HFF-Myc (cell line): ENCODE measurements around the gene TAF11L14.
"Not testable (repeated sequence)": the region's sequence is repeated elsewhere in the genome, so short reads cannot be mapped to it uniquely, and the experiment has no call there.

Experiments used
- DNase-seq: peaks from one replicate; pipeline ENCODE4 v3.0.0-alpha.2; 2011; ENCODE audit warnings: low read depth; ENCODE audit errors: extremely low read depth
- H3K4me3 ChIP-seq: replicated peaks from 2 replicates; pipeline ENCODE4 v1.5.1; 2011; ENCODE audit warnings: low read depth, mild to moderate bottlenecking, control low read depth, low read length
- TF ChIP-seq, protein P1 (sequence below): IDR thresholded peaks from 2 replicates; pipeline ENCODE4 v1.5.1; 2012; ENCODE audit warnings: mild to moderate bottlenecking, low read depth, low read length, control low read depth; ENCODE audit errors: missing control alignments

Gene TAF11L14

DNA sequence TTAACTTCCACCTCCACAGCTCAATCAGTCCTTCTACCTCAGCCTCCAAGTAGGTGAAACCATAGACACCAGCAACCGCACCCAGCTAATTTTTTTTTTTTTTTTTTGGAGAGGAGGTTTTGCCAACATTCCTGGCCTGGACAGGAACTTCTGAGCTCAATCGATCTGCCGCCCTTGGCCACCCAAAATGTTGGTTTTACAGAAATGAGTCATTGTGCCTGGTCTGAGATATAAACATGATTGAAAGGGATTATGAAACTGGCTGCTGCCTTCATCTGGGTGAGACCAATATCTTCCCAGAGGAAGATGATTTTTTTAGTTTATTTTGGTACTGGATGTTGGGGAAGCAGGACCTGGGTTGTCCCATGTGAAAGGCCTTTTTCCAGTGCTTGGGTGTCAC lies 14.9 kb upstream of the TAF11L14 start:
- TF ChIP-seq, protein P1, sequence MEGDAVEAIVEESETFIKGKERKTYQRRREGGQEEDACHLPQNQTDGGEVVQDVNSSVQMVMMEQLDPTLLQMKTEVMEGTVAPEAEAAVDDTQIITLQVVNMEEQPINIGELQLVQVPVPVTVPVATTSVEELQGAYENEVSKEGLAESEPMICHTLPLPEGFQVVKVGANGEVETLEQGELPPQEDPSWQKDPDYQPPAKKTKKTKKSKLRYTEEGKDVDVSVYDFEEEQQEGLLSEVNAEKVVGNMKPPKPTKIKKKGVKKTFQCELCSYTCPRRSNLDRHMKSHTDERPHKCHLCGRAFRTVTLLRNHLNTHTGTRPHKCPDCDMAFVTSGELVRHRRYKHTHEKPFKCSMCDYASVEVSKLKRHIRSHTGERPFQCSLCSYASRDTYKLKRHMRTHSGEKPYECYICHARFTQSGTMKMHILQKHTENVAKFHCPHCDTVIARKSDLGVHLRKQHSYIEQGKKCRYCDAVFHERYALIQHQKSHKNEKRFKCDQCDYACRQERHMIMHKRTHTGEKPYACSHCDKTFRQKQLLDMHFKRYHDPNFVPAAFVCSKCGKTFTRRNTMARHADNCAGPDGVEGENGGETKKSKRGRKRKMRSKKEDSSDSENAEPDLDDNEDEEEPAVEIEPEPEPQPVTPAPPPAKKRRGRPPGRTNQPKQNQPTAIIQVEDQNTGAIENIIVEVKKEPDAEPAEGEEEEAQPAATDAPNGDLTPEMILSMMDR: no peak
- no peak overlapping the region for H3K4me3 ChIP-seq
- no peak for DNase-seq

DNA sequence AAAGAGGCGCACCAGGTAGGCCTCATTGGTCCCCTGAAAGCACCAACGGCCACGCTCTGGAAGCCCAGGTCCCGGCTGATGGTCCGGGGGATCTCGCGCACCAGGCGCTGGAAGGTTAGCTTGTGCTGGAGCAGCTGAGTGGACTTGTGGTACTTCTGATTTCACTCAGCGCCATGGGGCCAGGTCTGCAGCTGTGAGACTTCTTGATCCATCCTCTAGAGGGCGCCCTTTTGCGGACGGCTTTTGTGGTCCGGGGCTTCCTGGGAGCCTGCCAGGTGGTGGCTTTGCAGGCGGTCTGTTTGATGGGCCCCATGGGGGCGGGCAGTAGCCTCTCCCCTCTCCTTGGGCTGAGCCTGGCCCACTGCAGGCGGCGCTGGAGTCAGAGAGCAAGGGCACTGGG lies 13.6 kb upstream of the TAF11L14 start:
- no peak for DNase-seq
- H3K4me3 ChIP-seq: no peak overlapping the region
- TF ChIP-seq, protein P1: no peak

DNA sequence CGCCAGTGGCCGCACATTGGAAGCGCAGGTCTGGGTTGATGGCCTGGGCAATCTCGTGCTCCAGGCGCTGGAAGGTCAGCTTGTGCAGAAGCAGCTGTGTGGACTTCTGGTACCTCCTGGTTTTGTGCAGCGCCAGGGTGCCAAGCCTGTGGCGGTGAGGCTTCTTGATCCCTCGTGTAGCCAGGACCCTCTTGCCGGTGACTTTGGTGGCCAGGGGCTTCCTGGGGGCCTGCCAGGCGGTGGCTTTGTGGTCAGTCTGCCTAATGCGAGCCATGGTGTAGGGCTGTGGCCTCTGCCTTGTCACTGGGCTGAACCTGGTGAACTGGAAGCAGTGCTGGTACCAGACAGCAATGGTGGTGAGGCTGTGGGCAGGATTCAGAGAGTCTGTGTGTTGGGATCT lies 8.6 kb upstream of the TAF11L14 start:
- TF ChIP-seq, protein P1: no peak
- no peak overlapping the region for H3K4me3 ChIP-seq
- DNase-seq: no peak

DNA sequence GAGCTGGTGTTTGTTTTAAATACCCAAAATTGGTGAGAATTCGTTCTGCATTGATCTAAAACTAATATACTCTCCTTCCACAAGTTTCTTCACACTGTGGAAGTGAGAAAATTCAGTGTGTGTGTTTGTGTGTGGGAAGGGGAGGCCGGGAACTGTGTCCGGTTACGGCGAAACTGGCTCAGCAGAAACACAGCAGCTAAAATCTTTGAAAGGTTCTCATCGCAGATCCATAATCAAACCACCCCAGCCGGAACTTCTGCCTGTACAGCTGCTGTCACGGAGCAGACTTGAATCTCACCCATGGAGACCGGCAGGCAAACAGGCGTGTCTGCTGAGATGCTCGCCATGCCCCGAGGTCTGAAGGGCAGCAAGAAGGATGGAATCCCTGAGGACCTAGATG lies 2.5 kb upstream of the TAF11L14 start, which contains the start of gene TAF11L13:
TSS of gene TAF11L13 (plus strand) at position 301 of the 400 bp plus-strand sequence.
- DNase-seq, H3K4me3 ChIP-seq: not testable (repeated sequence)

DNA sequence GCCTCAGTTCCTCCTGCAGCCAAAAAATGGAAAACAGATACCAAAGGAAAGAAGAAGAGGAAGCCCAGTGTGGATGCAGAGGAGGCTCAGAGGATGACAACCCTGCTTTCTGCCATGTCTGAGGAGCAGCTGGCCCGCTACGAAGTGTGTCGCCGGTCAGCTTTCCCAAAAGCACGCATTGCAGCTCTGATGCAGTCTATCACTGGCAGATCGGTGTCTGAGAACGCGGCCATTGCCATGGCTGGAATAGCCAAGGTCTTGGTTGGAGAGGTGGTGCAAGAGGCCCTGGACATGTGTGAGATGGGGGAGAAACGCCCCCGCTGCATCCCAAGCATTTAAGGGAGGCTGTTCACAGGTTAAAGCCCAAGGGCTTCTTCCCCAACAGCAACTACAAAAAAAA lies 15.0 kb downstream of the TAF11L14 start:
- not testable (repeated sequence) for DNase-seq, H3K4me3 ChIP-seq

DNA sequence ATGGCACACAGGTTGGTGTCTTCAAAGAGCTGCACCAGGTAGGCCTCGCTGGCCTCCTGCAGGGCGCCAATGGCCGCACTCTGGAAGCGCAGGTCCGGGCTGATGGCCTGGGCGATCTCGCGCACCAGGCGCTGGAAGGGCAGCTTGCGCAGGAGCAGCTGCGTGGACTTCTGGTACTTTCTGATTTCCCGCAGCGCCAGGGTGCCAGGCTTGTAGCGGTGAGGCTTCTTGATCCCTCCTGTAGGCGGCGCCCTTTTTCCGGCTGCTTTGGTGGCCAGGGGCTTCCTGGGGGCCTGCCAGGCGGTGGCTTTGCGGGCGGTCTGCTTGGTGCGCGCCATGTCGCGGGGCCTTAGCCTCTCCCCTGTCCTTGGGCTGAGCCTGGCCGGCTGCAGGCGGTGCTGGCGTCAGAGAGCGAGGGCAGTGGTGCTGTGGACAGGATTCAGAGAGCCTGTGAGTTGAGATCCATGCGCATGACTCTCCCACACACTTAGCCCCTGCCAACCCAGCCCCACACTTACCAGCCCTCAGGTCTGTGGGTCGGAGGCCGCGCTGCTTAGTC lies 21.0 kb downstream of the TAF11L14 start:
- not testable (repeated sequence) for DNase-seq, H3K4me3 ChIP-seq

DNA sequence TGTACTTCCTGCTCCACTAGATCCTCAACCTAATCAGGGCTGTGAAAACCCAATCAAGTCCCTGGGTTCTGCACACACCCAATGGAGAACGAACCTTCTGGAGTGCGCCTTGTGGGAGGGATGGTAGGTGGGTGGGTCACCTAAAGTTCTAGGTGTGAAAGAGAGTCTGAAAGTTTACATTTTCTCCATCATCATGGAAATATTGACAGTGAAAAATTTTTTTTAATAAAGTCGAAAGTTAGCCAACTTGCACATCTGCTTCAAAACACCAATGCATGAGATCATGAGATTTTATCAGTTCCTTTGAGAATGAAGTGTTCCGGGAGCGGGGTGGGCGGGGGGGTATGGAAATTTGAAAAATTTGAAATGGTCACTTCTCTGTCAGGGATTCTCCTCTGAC lies 21.7 kb downstream of the TAF11L14 start:
- TF ChIP-seq, protein P1: no peak
- no peak for DNase-seq
- H3K4me3 ChIP-seq: no peak overlapping the region

DNA sequence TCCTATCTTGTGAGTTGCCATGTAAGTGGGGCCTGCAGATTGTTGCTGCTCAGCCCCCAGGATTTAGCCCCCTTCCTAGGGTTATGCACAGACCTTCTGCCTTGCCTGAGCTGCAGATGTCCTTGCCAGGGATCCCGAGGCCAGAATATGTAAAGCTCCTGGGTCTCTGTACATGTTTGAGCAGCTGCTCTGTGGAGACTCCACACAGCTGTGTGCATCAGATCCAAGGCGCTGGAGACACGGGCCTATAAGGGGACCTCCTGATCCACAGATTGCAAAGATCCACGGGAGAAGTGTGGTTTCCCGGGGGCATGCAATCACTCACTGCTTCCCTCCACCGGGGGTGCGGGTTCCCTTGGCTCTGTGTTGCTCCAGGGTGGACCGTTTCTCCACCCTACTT lies 28.9 kb downstream of the TAF11L14 start:
- DNase-seq: no peak
- TF ChIP-seq, protein P1: no peak
- H3K4me3 ChIP-seq: no peak overlapping the region
